ENCODE measurements around the gene OR51E2.

- TF ChIP-seq CTCF (IDR thresholded peaks at IDR 0.05 in 4 of 5, conservative IDR thresholded peaks at IDR 0.05 in 1 of 5) (no peak), POLR2A (IDR thresholded peaks at IDR 0.05) (no peak)
Observed at GRCh38 chr11:4654635-4655369, 42.9 kb downstream of the OR51E2 start.

Measured in gastrocnemius medialis (tissue), 4 donors.